CD8-positive, alpha-beta memory T cell (primary cell): ENCODE results near the gene ACCSL. TPM values are rescaled to one million over a fixed set of nuclear protein-coding genes. Genes with fewer than 3 reads are reported as not detected.

Experiments used
- CTCF ChIA-PET: fragments of 350-600 bp; sonication (Branson Sonifier 250); formaldehyde crosslinking; loops from one replicate; lab custom pipeline; 2021; ENCODE audit warnings: antibody characterized with exemption; lab: Charles Lee
- POLR2A ChIA-PET: fragments of 350-600 bp; sonication (Branson Sonifier 250); formaldehyde crosslinking; loops from one replicate; lab custom pipeline; 2021; ENCODE audit warnings: antibody characterized with exemption; lab: Charles Lee
- DNase-seq, 5 donors: peaks; one replicate each; pipeline versions ENCODE4 v3.0.0 to v3.0.0-alpha.2; 2020 to 2022; ENCODE audit warnings: mixed read lengths in 1 of 5
- H3K27ac ChIP-seq: one replicate; pipeline ENCODE4 v1.7.0; 2013; ENCODE audit warnings: low read depth, mild to moderate bottlenecking, low read length, moderate library complexity
- H3K27me3 ChIP-seq: 2 replicates; pipeline ENCODE4 v1.7.0; 2013; ENCODE audit warnings: low read length, mild to moderate bottlenecking; ENCODE audit not compliant: insufficient read depth, poor library complexity, severe bottlenecking
- H3K36me3 ChIP-seq: 2 replicates; pipeline ENCODE4 v1.7.0; 2013; ENCODE audit warnings: mild to moderate bottlenecking, low read length, moderate library complexity; ENCODE audit not compliant: insufficient read depth
- H3K4me1 ChIP-seq: 2 replicates; pipeline ENCODE4 v1.7.0; 2013; ENCODE audit warnings: mild to moderate bottlenecking, low read length, moderate library complexity; ENCODE audit not compliant: insufficient read depth
- H3K4me3 ChIP-seq: 2 replicates; pipeline ENCODE4 v1.7.0; 2013; ENCODE audit warnings: mild to moderate bottlenecking, low read length
- H3K9me3 ChIP-seq: 2 replicates; pipeline ENCODE4 v1.7.0; 2013; ENCODE audit warnings: mild to moderate bottlenecking, low read length
- H3K27ac Mint-ChIP-seq, 8 donors: one replicate each; pipeline ENCODE4 v1.8.0; 2020 to 2021; ENCODE audit warnings: mixed read lengths in 8 of 8, mild to moderate bottlenecking in 6 of 8, inconsistent platforms in 3 of 8, moderate library complexity in 3 of 8
- H3K27me3 Mint-ChIP-seq, 2 donors: one replicate each; pipeline ENCODE4 v1.8.0; 2020 to 2021; ENCODE audit warnings: mixed read lengths in 2 of 2, mild to moderate bottlenecking in 1 of 2, moderate library complexity in 1 of 2
- H3K36me3 Mint-ChIP-seq, 3 donors: one replicate each; pipeline ENCODE4 v1.8.0; 2020 to 2021; ENCODE audit warnings: mixed read lengths in 3 of 3, inconsistent platforms in 1 of 3, mild to moderate bottlenecking in 1 of 3
- H3K4me1 Mint-ChIP-seq, 3 donors: one replicate each; pipeline ENCODE4 v1.8.0; 2020 to 2021; ENCODE audit warnings: mixed read lengths in 3 of 3, inconsistent platforms in 1 of 3, mild to moderate bottlenecking in 1 of 3
- H3K4me3 Mint-ChIP-seq, 7 donors: one replicate each; pipeline ENCODE4 v1.8.0; 2020 to 2021; ENCODE audit warnings: mixed read lengths in 7 of 7, mild to moderate bottlenecking in 6 of 7, moderate library complexity in 4 of 7, inconsistent platforms in 2 of 7
- H3K9me3 Mint-ChIP-seq, 5 donors: one replicate each; pipeline ENCODE4 v1.8.0; 2020 to 2022; ENCODE audit warnings: mixed read lengths in 5 of 5, mild to moderate bottlenecking in 3 of 5, moderate library complexity in 2 of 5, inconsistent platforms in 1 of 5
- polyA plus RNA-seq: library from polyadenylated mRNA; unstranded; fragments of 300-500 nt; fragmentation: Illumina TruSeq; gene quantifications from one replicate; pipeline ENCODE4 v1.2.3, GENCODE V29; 2021
- total RNA-seq, 2 experiments: library from RNA; stranded (reverse); gene quantifications; one replicate each; pipeline ENCODE4 v1.2.3, GENCODE V29; 2021

Gene ACCSL
- total and polyA plus RNA-seq, 3 experiments from 2014 or later, result not detected

GRCh38 chr11:44005956-44006355 is 41.8 kb upstream of the ACCSL start:
- Mint-ChIP-seq H3K9me3 (no peaks in the 10 kb centered on the region), H3K4me1 (no peaks in the 10 kb centered on the region), H3K36me3 (no peaks in the 10 kb centered on the region), H3K27me3 (peaks cover 2 to 21% of the 10 kb centered on the region in 2 donors), H3K27ac (no peak overlapping the region), H3K4me3 (no peak overlapping the region)
- CTCF ChIA-PET, result no interaction called here
- POLR2A ChIA-PET, result no interaction called here
- Histone ChIP-seq H3K36me3 (no peaks in the 10 kb centered on the region), H3K27me3 (no peaks in the 10 kb centered on the region), H3K4me3 (no peak overlapping the region), H3K9me3 (no peaks in the 10 kb centered on the region), H3K4me1 (no peaks in the 10 kb centered on the region), H3K27ac (no peak overlapping the region)
- no peak for DNase-seq

GRCh38 chr11:44006917-44007361 is 40.8 kb upstream of the ACCSL start:
- Histone ChIP-seq H3K9me3 (no peaks in the 10 kb centered on the region), H3K4me3 (no peak overlapping the region), H3K4me1 (no peaks in the 10 kb centered on the region), H3K27me3 (no peaks in the 10 kb centered on the region), H3K27ac (no peak overlapping the region), H3K36me3 (no peaks in the 10 kb centered on the region)
- no peak for DNase-seq
- POLR2A ChIA-PET, result no interaction called here
- Mint-ChIP-seq H3K9me3 (no peaks in the 10 kb centered on the region), H3K4me1 (no peaks in the 10 kb centered on the region), H3K27me3 (peaks cover 2 to 23% of the 10 kb centered on the region in 2 donors), H3K36me3 (no peaks in the 10 kb centered on the region), H3K27ac (no peak overlapping the region), H3K4me3 (no peak overlapping the region)
- CTCF ChIA-PET, result no interaction called here

GRCh38 chr11:44007481-44008087 is 40.2 kb upstream of the ACCSL start:
- CTCF ChIA-PET, result no interaction called here
- DNase-seq, result no peak

GRCh38 chr11:44008088-44008501 is 39.7 kb upstream of the ACCSL start:
- DNase-seq, result no peak
- no peak overlapping the region for H3K4me3 ChIP-seq
- no peak overlapping the region for H3K27ac Mint-ChIP-seq
- no peaks in the 10 kb centered on the region for H3K4me1 ChIP-seq
- POLR2A ChIA-PET, result no interaction called here
- H3K4me3 Mint-ChIP-seq, result no peak overlapping the region
- no peaks in the 10 kb centered on the region for H3K9me3 ChIP-seq
- H3K27ac ChIP-seq, result no peak overlapping the region
- CTCF ChIA-PET, result no interaction called here
- peaks cover 3 to 19% of the 10 kb centered on the region in 2 donors for H3K27me3 Mint-ChIP-seq
- no peaks in the 10 kb centered on the region for H3K27me3 ChIP-seq
- H3K9me3 Mint-ChIP-seq, result no peaks in the 10 kb centered on the region
- no peaks in the 10 kb centered on the region for H3K36me3 ChIP-seq
- no peaks in the 10 kb centered on the region for H3K36me3 Mint-ChIP-seq
- H3K4me1 Mint-ChIP-seq, result no peaks in the 10 kb centered on the region

More at GRCh38 chr11:44007481-44008087, 40.2 kb upstream of the ACCSL start:
- Histone ChIP-seq H3K27ac (no peak overlapping the region), H3K27me3 (no peaks in the 10 kb centered on the region), H3K4me1 (no peaks in the 10 kb centered on the region), H3K9me3 (no peaks in the 10 kb centered on the region), H3K36me3 (no peaks in the 10 kb centered on the region), H3K4me3 (no peak overlapping the region)
- Mint-ChIP-seq H3K27ac (no peak overlapping the region), H3K4me1 (no peaks in the 10 kb centered on the region), H3K27me3 (peaks cover 3 to 22% of the 10 kb centered on the region in 2 donors), H3K36me3 (no peaks in the 10 kb centered on the region), H3K4me3 (no peak overlapping the region), H3K9me3 (no peaks in the 10 kb centered on the region)
- POLR2A ChIA-PET, result no interaction called here

GRCh38 chr11:44008698-44009097 is 39.1 kb upstream of the ACCSL start:
- ChIA-PET CTCF (no interaction called here), POLR2A (no interaction called here)
- Histone ChIP-seq H3K36me3 (no peaks in the 10 kb centered on the region), H3K9me3 (no peaks in the 10 kb centered on the region), H3K4me3 (no peak overlapping the region), H3K27me3 (no peaks in the 10 kb centered on the region), H3K4me1 (no peaks in the 10 kb centered on the region), H3K27ac (no peak overlapping the region)
- Mint-ChIP-seq H3K27me3 (peaks cover 3 to 19% of the 10 kb centered on the region in 2 donors), H3K4me1 (no peaks in the 10 kb centered on the region), H3K36me3 (no peaks in the 10 kb centered on the region), H3K4me3 (no peak overlapping the region), H3K27ac (no peak overlapping the region), H3K9me3 (no peaks in the 10 kb centered on the region)
- DNase-seq, result no peak

GRCh38 chr11:44010789-44011251 is 37.0 kb upstream of the ACCSL start:
- no peaks in the 10 kb centered on the region for H3K4me1 ChIP-seq
- H3K27me3 Mint-ChIP-seq, result peaks cover 3 to 16% of the 10 kb centered on the region in 2 donors
- H3K9me3 Mint-ChIP-seq, result no peaks in the 10 kb centered on the region
- H3K27ac Mint-ChIP-seq, result no peak overlapping the region
- no peaks in the 10 kb centered on the region for H3K9me3 ChIP-seq
- no peaks in the 10 kb centered on the region for H3K36me3 ChIP-seq
- H3K4me1 Mint-ChIP-seq, result no peaks in the 10 kb centered on the region
- DNase-seq, result no peak
- H3K36me3 Mint-ChIP-seq, result no peaks in the 10 kb centered on the region
- H3K27me3 ChIP-seq, result no peaks in the 10 kb centered on the region
- POLR2A ChIA-PET, result no interaction called here
- H3K4me3 ChIP-seq, result no peak overlapping the region
- CTCF ChIA-PET, result no interaction called here
- H3K27ac ChIP-seq, result no peak overlapping the region
- H3K4me3 Mint-ChIP-seq, result no peak overlapping the region

- Mint-ChIP-seq H3K4me1 (no peaks in the 10 kb centered on the region), H3K27ac (no peak overlapping the region), H3K4me3 (no peak overlapping the region), H3K27me3 (peaks cover 4 to 16% of the 10 kb centered on the region in 2 donors), H3K9me3 (no peaks in the 10 kb centered on the region), H3K36me3 (no peaks in the 10 kb centered on the region)
- Histone ChIP-seq H3K9me3 (no peaks in the 10 kb centered on the region), H3K27ac (no peak overlapping the region), H3K4me3 (no peak overlapping the region), H3K4me1 (no peaks in the 10 kb centered on the region), H3K27me3 (no peaks in the 10 kb centered on the region), H3K36me3 (no peaks in the 10 kb centered on the region)
- DNase-seq, result no peak
- ChIA-PET POLR2A (no interaction called here), CTCF (no interaction called here)
These were observed 36.0 kb upstream of the ACCSL start for GRCh38 chr11:44011797-44012196.

GRCh38 chr11:44014968-44015623 is 32.7 kb upstream of the ACCSL start:
- POLR2A ChIA-PET, result no interaction called here

More at GRCh38 chr11:44014968-44015623, 32.7 kb upstream of the ACCSL start:
- CTCF ChIA-PET, result no interaction called here
- no peak overlapping the region for H3K27ac Mint-ChIP-seq
- no peaks in the 10 kb centered on the region for H3K9me3 Mint-ChIP-seq
- Histone ChIP-seq H3K27ac (no peak overlapping the region), H3K4me3 (no peak overlapping the region), H3K36me3 (no peaks in the 10 kb centered on the region), H3K27me3 (no peaks in the 10 kb centered on the region), H3K4me1 (no peaks in the 10 kb centered on the region), H3K9me3 (no peaks in the 10 kb centered on the region)
- no peaks in the 10 kb centered on the region for H3K36me3 Mint-ChIP-seq
- H3K4me3 Mint-ChIP-seq, result no peak overlapping the region
- H3K4me1 Mint-ChIP-seq, result no peaks in the 10 kb centered on the region
- no peak for DNase-seq
- H3K27me3 Mint-ChIP-seq, result peaks cover 3 to 16% of the 10 kb centered on the region in 2 donors
